Endothelial cell of umbilical vein (primary cell): Measurements from ENCODE around the gene ARSB. TPM values are rescaled to one million over a fixed set of nuclear protein-coding genes. Genes with fewer than 3 reads are reported as not detected.

Source experiments
- BruUV-seq: library from RNA; stranded (reverse); fragments of 400-500 nt; replicated peaks from 2 replicates; lab custom pipeline; 2021; lab: Mats Ljungman, UMichigan
- CTCF ChIA-PET: fragments of 300-600, 350-600 bp; sonication (Branson Sonifier 250); formaldehyde crosslinking; loops from one replicate; lab custom pipeline; 2021; ENCODE audit warnings: antibody characterized with exemption, inconsistent platforms; lab: Charles Lee
- POLR2A ChIA-PET: fragments of 300-600, 350-600 bp; sonication (Branson Sonifier 250); formaldehyde crosslinking; loops from one replicate; lab custom pipeline; 2021; ENCODE audit warnings: antibody characterized with exemption, inconsistent platforms; lab: Charles Lee
- DNase-seq: peaks from one replicate; pipeline ENCODE4 v3.0.0-alpha.2; 2011; ENCODE audit warnings: low read depth, low spot score
- FAIRE-seq: peaks from 2 replicates; lab custom pipeline; 2011; peaks lifted over from hg19 to GRCh38; lab: Jason Lieb, UNC
- H2AFZ ChIP-seq: 2 replicates; pipeline ENCODE4 v1.6.0; 2012; ENCODE audit warnings: low read depth, low read length, control low read depth, inconsistent platforms
- H3K27ac ChIP-seq: 2 replicates; pipeline ENCODE4 v1.5.1; 2011; ENCODE audit warnings: low read depth, mild to moderate bottlenecking, control low read depth, low read length, moderate library complexity; ENCODE audit not compliant: insufficient read depth
- H3K27me3 ChIP-seq, 2 experiments: 2 replicates each; pipeline versions ENCODE4 v1.6.0 to v1.6.1; 2011; ENCODE audit warnings: low read length in 2 of 2, mixed read lengths in 1 of 2; ENCODE audit not compliant: control insufficient read depth in 2 of 2, insufficient read depth in 2 of 2
- H3K36me3 ChIP-seq, 2 experiments: 2 replicates in 1 of 2; 3 replicates in 1 of 2; pipeline ENCODE4 v1.5.1; 2011; ENCODE audit warnings: low read length in 2 of 2, mild to moderate bottlenecking in 1 of 2, moderate library complexity in 1 of 2; ENCODE audit not compliant: control insufficient read depth in 2 of 2, insufficient read depth in 2 of 2; ENCODE audit errors: extremely low read depth in 1 of 2
- H3K4me1 ChIP-seq: 3 replicates; pipeline ENCODE4 v1.5.1; 2011; ENCODE audit warnings: mild to moderate bottlenecking, low read length; ENCODE audit not compliant: control insufficient read depth, insufficient read depth; ENCODE audit errors: extremely low read depth
- H3K4me2 ChIP-seq: 2 replicates; pipeline ENCODE4 v1.6.1; 2011; ENCODE audit warnings: low read length, control low read depth, mixed read lengths; ENCODE audit not compliant: insufficient read depth
- H3K4me3 ChIP-seq, 3 experiments: fragments of 200-600 bp in 1 of 3; sonication (generic), shearing (Covaris generic) in 1 of 3; replicated peaks in 1 of 3; 2 replicates each; pipeline ENCODE4 v1.5.1; 2011 to 2016; ENCODE audit warnings: control low read depth in 3 of 3, low read length in 3 of 3, mild to moderate bottlenecking in 2 of 3, inconsistent platforms in 1 of 3, low read depth in 1 of 3, moderate library complexity in 1 of 3; ENCODE audit not compliant: insufficient read depth in 1 of 3
- H3K79me2 ChIP-seq: 2 replicates; pipeline ENCODE4 v1.6.0; 2012; ENCODE audit warnings: low read length, inconsistent platforms; ENCODE audit not compliant: control insufficient read depth, insufficient read depth
- H3K9ac ChIP-seq: replicated peaks from 2 replicates; pipeline ENCODE3; 2011; ENCODE audit warnings: low read length, control low read depth; ENCODE audit not compliant: insufficient read depth; ENCODE audit errors: extremely low read depth
- H3K9me1 ChIP-seq: replicated peaks from 3 replicates; pipeline ENCODE4 v1.6.0; 2011; ENCODE audit warnings: mild to moderate bottlenecking, low read length; ENCODE audit not compliant: control insufficient read depth, insufficient read depth; ENCODE audit errors: extremely low read depth
- H3K9me3 ChIP-seq: replicated peaks from 2 replicates; pipeline ENCODE4 v1.5.1; 2012; ENCODE audit warnings: low read length, inconsistent platforms; ENCODE audit not compliant: control insufficient read depth, insufficient read depth
- H4K20me1 ChIP-seq: replicated peaks from 2 replicates; pipeline ENCODE3; 2011; ENCODE audit warnings: mild to moderate bottlenecking, low read length; ENCODE audit not compliant: control insufficient read depth, insufficient read depth; ENCODE audit errors: extremely low read depth
- EZH2 ChIP-seq: IDR thresholded peaks from 2 replicates; pipeline ENCODE4 v1.6.1; 2012; ENCODE audit warnings: borderline replicate concordance, low read depth, mild to moderate bottlenecking, moderate library complexity, low read length, inconsistent platforms; ENCODE audit not compliant: severe bottlenecking
- FOS ChIP-seq: IDR thresholded peaks from 2 replicates; pipeline ENCODE4 v1.6.1; 2011; ENCODE audit warnings: mild to moderate bottlenecking, low read length, moderate library complexity, borderline replicate concordance; ENCODE audit not compliant: insufficient read depth
- JUN ChIP-seq: IDR thresholded peaks from 2 replicates; pipeline ENCODE4 v1.6.1; 2011; ENCODE audit warnings: borderline replicate concordance, low read depth; ENCODE audit not compliant: insufficient read length, insufficient read depth
- MAX ChIP-seq: IDR thresholded peaks from 2 replicates; pipeline ENCODE4 v1.6.1; 2011; ENCODE audit not compliant: insufficient read depth, insufficient read length
- MYC ChIP-seq: IDR thresholded peaks from one replicate; pipeline ENCODE4 v1.6.1; 2011; ENCODE audit warnings: mild to moderate bottlenecking, low read depth, low read length
- POLR2A ChIP-seq: IDR thresholded peaks from 2 replicates; pipeline ENCODE4 v1.6.1; 2012; ENCODE audit warnings: low read depth, mild to moderate bottlenecking, control low read depth, low read length
- POLR2AphosphoS5 ChIP-seq: IDR thresholded peaks from 2 replicates; pipeline ENCODE4 v1.6.1; 2012; ENCODE audit warnings: low read depth, mild to moderate bottlenecking, control low read depth, low read length, moderate library complexity; ENCODE audit not compliant: insufficient read depth
- dilution Hi-C: fragments of 300-500 bp; cut with MboI; formaldehyde crosslinking; loops from one replicate; pipeline ENCODE4 v1.15.0; 2019; ENCODE audit warnings: low sequenced_read_pairs; ENCODE audit not compliant: extremely low pct_ligation_motif_present
- intact Hi-C: fragments of 100-400 bp; cut with micrococcal nuclease; formaldehyde crosslinking; loops from one replicate; pipeline ENCODE4 v1.10.0; 2022
- polyA plus RNA-seq, 4 experiments: library from polyadenylated mRNA; depleted of rRNA in 3 of 4; stranded (reverse) in 3 of 4; unstranded in 1 of 4; fragments of >200 nt; gene quantifications; 2 replicates each; pipeline versions ENCODE4 v1.2.1 to v1.2.3, GENCODE V29; 2011 to 2012; ENCODE audit warnings: missing spikeins in 1 of 4
- total RNA-seq: library from RNA; stranded (reverse); gene quantifications from 2 replicates; pipeline ENCODE4 v1.2.3, GENCODE V29; 2021
- TF ChIP-seq, protein P1 (sequence below), 2 donors: IDR thresholded peaks; 1 replicate in 1 of 2; 2 replicates in 1 of 2; pipeline ENCODE4 v1.5.1; 2011; ENCODE audit warnings: low read length in 2 of 2, mild to moderate bottlenecking in 2 of 2, moderate library complexity in 2 of 2, control low read depth in 1 of 2, inconsistent platforms in 1 of 2, low read depth in 1 of 2; ENCODE audit not compliant: insufficient read depth in 1 of 2; ENCODE audit errors: extremely low read depth in 1 of 2

Gene ARSB
- total and polyA plus RNA-seq, 2 donors (not counting 3 experiments of a cell fraction or from before 2014, with no cell fraction given) = 17.2 to 25.8 TPM

- ChIA-PET POLR2A (no interaction called here), CTCF (interaction anchor here (0.6 to 5.3 kb wide), 19 partner anchors 10 to 567 kb away, joined by 3 to 38 read pairs (median 4); partner anchors contain the start of genes ARSB and LHFPL2)
- no peak for FAIRE-seq
These were observed 97.6 kb downstream of the ARSB start for GRCh38 chr5:78887384-78888118.

More at GRCh38 chr5:78887384-78888118, 97.6 kb downstream of the ARSB start:
- no TSS peak for BruUV-seq
- Histone ChIP-seq H4K20me1 (no peaks in the 10 kb centered on the region), H3K4me3 (no peak overlapping the region), H2AFZ (no peak overlapping the region), H3K9ac (no peak overlapping the region), H3K79me2 (no peaks in the 10 kb centered on the region), H3K9me1 (no peaks in the 10 kb centered on the region), H3K27me3 (no peaks in the 10 kb centered on the region), H3K36me3 (no peaks in the 10 kb centered on the region), H3K27ac (no peak overlapping the region), H3K4me1 (no peaks in the 10 kb centered on the region), H3K4me2 (no peak overlapping the region), H3K9me3 (no peaks in the 10 kb centered on the region)
- dilution Hi-C loops = no loop called here
- no peak for TF ChIP-seq MAX
- no peak for TF ChIP-seq POLR2AphosphoS5
- TF ChIP-seq EZH2 = no peak
- TF ChIP-seq, protein P1, sequence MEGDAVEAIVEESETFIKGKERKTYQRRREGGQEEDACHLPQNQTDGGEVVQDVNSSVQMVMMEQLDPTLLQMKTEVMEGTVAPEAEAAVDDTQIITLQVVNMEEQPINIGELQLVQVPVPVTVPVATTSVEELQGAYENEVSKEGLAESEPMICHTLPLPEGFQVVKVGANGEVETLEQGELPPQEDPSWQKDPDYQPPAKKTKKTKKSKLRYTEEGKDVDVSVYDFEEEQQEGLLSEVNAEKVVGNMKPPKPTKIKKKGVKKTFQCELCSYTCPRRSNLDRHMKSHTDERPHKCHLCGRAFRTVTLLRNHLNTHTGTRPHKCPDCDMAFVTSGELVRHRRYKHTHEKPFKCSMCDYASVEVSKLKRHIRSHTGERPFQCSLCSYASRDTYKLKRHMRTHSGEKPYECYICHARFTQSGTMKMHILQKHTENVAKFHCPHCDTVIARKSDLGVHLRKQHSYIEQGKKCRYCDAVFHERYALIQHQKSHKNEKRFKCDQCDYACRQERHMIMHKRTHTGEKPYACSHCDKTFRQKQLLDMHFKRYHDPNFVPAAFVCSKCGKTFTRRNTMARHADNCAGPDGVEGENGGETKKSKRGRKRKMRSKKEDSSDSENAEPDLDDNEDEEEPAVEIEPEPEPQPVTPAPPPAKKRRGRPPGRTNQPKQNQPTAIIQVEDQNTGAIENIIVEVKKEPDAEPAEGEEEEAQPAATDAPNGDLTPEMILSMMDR (IDR thresholded peaks at IDR 0.05; ENCODE audit: extremely low read depth in 1 of 2, insufficient read depth in 1 of 2, low read depth in 1 of 2, low read length in 2 of 2) = no peak
- TF ChIP-seq JUN = no peak
- no peak for TF ChIP-seq FOS
- TF ChIP-seq POLR2A = no peak
- no peak for TF ChIP-seq MYC
- no peak for DNase-seq
- intact Hi-C loops = loop anchor here (2.0 to 5.0 kb wide), 5 partner anchors 45 to 567 kb away; partner anchors contain the start of gene LHFPL2
